ENCODE data around the gene GTF2IRD1. TPM values are rescaled to one million over a fixed set of nuclear protein-coding genes. Genes with fewer than 3 reads are reported as not detected.

The GTF2IRD1 gene
- total RNA-seq, 1 experiment from 2014 or later: 73.6 TPM

- no peak overlapping the region for H3K4me3 ChIP-seq (ENCODE audit: low read depth, low read length, poor library complexity, severe bottlenecking)
- no peaks in the 10 kb centered on the region for H3K27me3 ChIP-seq (replicated peaks; ENCODE audit: insufficient read depth, low read depth, low read length, poor library complexity)
- no peaks in the 10 kb centered on the region for H3K9me3 ChIP-seq (ENCODE audit: low read depth, low read length, poor library complexity, severe bottlenecking)
- peaks cover 5% of the 10 kb centered on the region for H3K4me1 ChIP-seq (ENCODE audit: insufficient read depth, low read length, poor library complexity, severe bottlenecking)
- DNase-seq (ENCODE audit: low spot score): no peak
- H3K27ac ChIP-seq (ENCODE audit: low read depth, low read length, poor library complexity, severe bottlenecking): no peak overlapping the region
- intact Hi-C loops (cut with micrococcal nuclease; ENCODE audit: unreplicated experiment): no loop called here
- no peaks in the 10 kb centered on the region for H3K36me3 ChIP-seq (ENCODE audit: insufficient read depth, low read length, poor library complexity, severe bottlenecking)
- ChIA-PET POLR2A (ENCODE audit: low non-redundant PET) (no interaction called here), CTCF (no interaction called here)
- BruUV-seq (replicated peaks): no TSS peak
- no peak for TF ChIP-seq EZH2 (IDR thresholded peaks at IDR 0.05; ENCODE audit: borderline replicate concordance, low read depth, low read length, poor library complexity, severe bottlenecking)
- TF ChIP-seq CTCF (conservative IDR thresholded peaks at IDR 0.05; ENCODE audit: low read depth, low read length): no peak
Measured at GRCh38 chr7:74581916-74582440, 128.3 kb downstream of the GTF2IRD1 start.

GRCh38 chr7:74582447-74583039 is 128.8 kb downstream of the GTF2IRD1 start:
- Histone ChIP-seq H3K36me3 (ENCODE audit: insufficient read depth, low read length, poor library complexity, severe bottlenecking) (no peaks in the 10 kb centered on the region), H3K27me3 (replicated peaks; ENCODE audit: insufficient read depth, low read depth, low read length, poor library complexity) (no peaks in the 10 kb centered on the region), H3K9me3 (ENCODE audit: low read depth, low read length, poor library complexity, severe bottlenecking) (no peaks in the 10 kb centered on the region), H3K4me1 (ENCODE audit: insufficient read depth, low read length, poor library complexity, severe bottlenecking) (peaks cover 5% of the 10 kb centered on the region), H3K27ac (ENCODE audit: low read depth, low read length, poor library complexity, severe bottlenecking) (no peak overlapping the region), H3K4me3 (ENCODE audit: low read depth, low read length, poor library complexity, severe bottlenecking) (no peak overlapping the region)
- DNase-seq (ENCODE audit: low spot score): no peak
- ChIA-PET CTCF (no interaction called here), POLR2A (ENCODE audit: low non-redundant PET) (no interaction called here)
- intact Hi-C loops (cut with micrococcal nuclease; ENCODE audit: unreplicated experiment): no loop called here
- BruUV-seq (replicated peaks): no TSS peak
- no peak for TF ChIP-seq CTCF (conservative IDR thresholded peaks at IDR 0.05; ENCODE audit: low read depth, low read length)
- TF ChIP-seq EZH2 (IDR thresholded peaks at IDR 0.05; ENCODE audit: borderline replicate concordance, low read depth, low read length, poor library complexity, severe bottlenecking): no peak

- H3K4me1 ChIP-seq (ENCODE audit: insufficient read depth, low read length, poor library complexity, severe bottlenecking): no peaks in the 10 kb centered on the region
- no peaks in the 10 kb centered on the region for H3K36me3 ChIP-seq (ENCODE audit: insufficient read depth, low read length, poor library complexity, severe bottlenecking)
- no TSS peak for BruUV-seq (replicated peaks)
- POLR2A ChIA-PET (ENCODE audit: low non-redundant PET): no interaction called here
- no peak for DNase-seq (ENCODE audit: low spot score)
- CTCF ChIA-PET: no interaction called here
- intact Hi-C loops (cut with micrococcal nuclease; ENCODE audit: unreplicated experiment): no loop called here
- TF ChIP-seq CTCF (conservative IDR thresholded peaks at IDR 0.05; ENCODE audit: low read depth, low read length) (no peak), EZH2 (IDR thresholded peaks at IDR 0.05; ENCODE audit: borderline replicate concordance, low read depth, low read length, poor library complexity, severe bottlenecking) (no peak)
- H3K9me3 ChIP-seq (ENCODE audit: low read depth, low read length, poor library complexity, severe bottlenecking): no peaks in the 10 kb centered on the region
- H3K27ac ChIP-seq (ENCODE audit: low read depth, low read length, poor library complexity, severe bottlenecking): no peak overlapping the region
- H3K4me3 ChIP-seq (ENCODE audit: low read depth, low read length, poor library complexity, severe bottlenecking): no peak overlapping the region
- no peaks in the 10 kb centered on the region for H3K27me3 ChIP-seq (replicated peaks; ENCODE audit: insufficient read depth, low read depth, low read length, poor library complexity)
Measured at GRCh38 chr7:74583630-74584029, 129.9 kb downstream of the GTF2IRD1 start.

Data from A673 (cell line).